ENCODE measurements around the gene FAAH2.
"Not testable (repeated sequence)": the region's sequence is repeated elsewhere in the genome, so short reads cannot be mapped to it uniquely, and the experiment has no call there.

The FAAH2 gene

GRCh38 chrX:57380026-57380796 lies 93.7 kb downstream of the FAAH2 start:
- no peak for DNase-seq (ENCODE audit: low read depth, low spot score)

- not testable (repeated sequence) for DNase-seq (ENCODE audit: low read depth, low spot score)
Measured at GRCh38 chrX:57394162-57394561, 107.7 kb downstream of the FAAH2 start.

GRCh38 chrX:57403191-57403590 lies 116.7 kb downstream of the FAAH2 start:
- not testable (repeated sequence) for DNase-seq (ENCODE audit: low read depth, low spot score)

- DNase-seq (ENCODE audit: low read depth, low spot score), result no peak
Measured at GRCh38 chrX:57406149-57406548, 119.6 kb downstream of the FAAH2 start.

GRCh38 chrX:57417827-57418226 lies 131.3 kb downstream of the FAAH2 start:
- DNase-seq (ENCODE audit: low read depth, low spot score), result no peak

- DNase-seq (ENCODE audit: low read depth, low spot score), result no peak
Measured at GRCh38 chrX:57422289-57422688, 135.8 kb downstream of the FAAH2 start.

GRCh38 chrX:57422790-57423189 lies 136.3 kb downstream of the FAAH2 start:
- DNase-seq (ENCODE audit: low read depth, low spot score), result no peak

- DNase-seq (ENCODE audit: low read depth, low spot score), result no peak
Measured at GRCh38 chrX:57445076-57445475, 158.6 kb downstream of the FAAH2 start.

GRCh38 chrX:57445832-57446231 lies 159.3 kb downstream of the FAAH2 start:
- no peak for DNase-seq (ENCODE audit: low read depth, low spot score)

- DNase-seq (ENCODE audit: low read depth, low spot score), result no peak
Measured at GRCh38 chrX:57447856-57448255, 161.3 kb downstream of the FAAH2 start.

GRCh38 chrX:57451426-57452020 lies 165.0 kb downstream of the FAAH2 start:
- no peak for DNase-seq (ENCODE audit: low read depth, low spot score)

- DNase-seq (ENCODE audit: low read depth, low spot score), result no peak
Measured at GRCh38 chrX:57453901-57454300, 167.4 kb downstream of the FAAH2 start.

GRCh38 chrX:57481514-57481913 lies 195.0 kb downstream of the FAAH2 start:
- DNase-seq (ENCODE audit: low read depth, low spot score), result no peak

- no peak for DNase-seq (ENCODE audit: low read depth, low spot score)
Measured at GRCh38 chrX:57516491-57516890, 230.0 kb downstream of the FAAH2 start.

- DNase-seq (ENCODE audit: low read depth, low spot score), result no peak
Measured at GRCh38 chrX:57519578-57520118, 233.1 kb downstream of the FAAH2 start.

- peak; percentile 9 for DNase-seq (ENCODE audit: low read depth, low spot score)
Measured at GRCh38 chrX:57528670-57529255, 242.3 kb downstream of the FAAH2 start.

All from iPS DF 19.7 (cell line).